Heart right ventricle (tissue), 16 donors: ENCODE measurements around the gene RDH14. TPM values are rescaled to one million over a fixed set of nuclear protein-coding genes. Genes with fewer than 3 reads are reported as not detected.

Experiments used
- ATAC-seq, 8 donors: fragments of 200-7000 bp; cut with Tn5 transposase; one replicate each; pipeline ENCODE4 v1.9.1; 2020; ENCODE audit warnings: mild to moderate bottlenecking in 8 of 8, moderate library complexity in 8 of 8, moderate number of reproducible peaks in 1 of 8
- DNase-seq, 2 donors: peaks; one replicate each; pipeline ENCODE4 v3.0.0-alpha.2; 2020
- H3K27ac ChIP-seq, 10 donors: fragments of 200-600 bp; sonication (generic) in 2 of 10; one replicate each; pipeline versions ENCODE4 v1.5.0 to v1.8.0; 2020 to 2022; ENCODE audit warnings: mild to moderate bottlenecking in 3 of 10
- H3K27me3 ChIP-seq, 7 donors: fragments of 200-600 bp; one replicate each; pipeline ENCODE4 v1.8.0; 2021 to 2022; ENCODE audit warnings: mild to moderate bottlenecking in 2 of 7
- H3K36me3 ChIP-seq, 9 donors: fragments of 200-600 bp; sonication (generic) in 1 of 9; one replicate each; pipeline versions ENCODE4 v1.5.0 to v1.8.0; 2020 to 2022; ENCODE audit warnings: mild to moderate bottlenecking in 2 of 9
- H3K4me1 ChIP-seq, 9 donors: fragments of 200-600 bp; sonication (generic) in 1 of 9; one replicate each; pipeline versions ENCODE4 v1.5.0 to v1.8.0; 2020 to 2022; ENCODE audit warnings: mild to moderate bottlenecking in 4 of 9
- H3K4me3 ChIP-seq, 10 donors: fragments of 200-600 bp; sonication (generic) in 2 of 10; one replicate each; pipeline versions ENCODE4 v1.5.0 to v1.8.0; 2020 to 2022; ENCODE audit warnings: mild to moderate bottlenecking in 7 of 10, moderate library complexity in 2 of 10
- H3K9me3 ChIP-seq, 11 donors: fragments of 200-600 bp in 10 of 11; sonication (generic) in 2 of 11; one replicate each; pipeline versions ENCODE4 v1.5.0 to v1.8.0; 2013 to 2022; ENCODE audit warnings: mild to moderate bottlenecking in 2 of 11, control low read depth in 1 of 11, moderate library complexity in 1 of 11
- WGBS, 2 donors: extraction: QIAGEN DNeasy Blood & Tissue Kit; methylation state at CpG; one replicate each; pipeline ENCODE4 v1.1.7; 2013; ENCODE audit warnings: inconsistent platforms in 1 of 2; 5-methylcytosine and 5-hydroxymethylcytosine counted together
- intact Hi-C, 10 donors: fragments of 100-400 bp; cut with DNase I; formaldehyde crosslinking; loops; one replicate each; pipeline versions ENCODE4 v1.11.1 to v1.14.2; 2022
- long read RNA-seq, 3 donors: library from polyadenylated mRNA; unstranded; transcript quantifications; one replicate each; pipeline ENCODE4 v2.0.0, GENCODE V29; 2020 to 2021
- polyA plus RNA-seq, 2 donors: library from polyadenylated mRNA; stranded (reverse); fragments of 200-250 nt; gene quantifications; one replicate each; pipeline ENCODE4 v1.2.3, GENCODE V29; 2013
- total RNA-seq, 10 donors: library from RNA; stranded (reverse); fragmentation: NEBNext Ultra II Directional in 3 of 10; extraction: Animal tissue kit (Norgen Biotek cat#: 25700) in 3 of 10; gene quantifications; one replicate each; pipeline versions ENCODE4 v1.2.1 to v1.2.4, GENCODE V29; 2021 to 2023
- TF ChIP-seq, protein P1 (sequence below), 9 donors: fragments of 200-600 bp; sonication (generic) in 2 of 9; IDR thresholded peaks; one replicate each; pipeline versions ENCODE4 v1.5.0 to v1.8.0; 2021 to 2022; ENCODE audit warnings: antibody characterized with exemption in 9 of 9, mild to moderate bottlenecking in 5 of 9, moderate library complexity in 1 of 9
- donor health status: Arrhythmogenic right ventricular cardiomyopathy.
- donor health status: ischemic (EF 13 %, LVEDD 7.1; RV severe dilation, severe dysfunction).
- donor health status: healthy with polysubstance abuse.
- donor health status: DM: no; HTN: yes; CAD: no.
- donor health status: DM: no; HTN: no; CAD: no.
- donor health status: ischemic (EF 25% LVEDD 6.9; RV normal size, moderate dysfunction).
- donor health status: ischemic (EF 25% LVEDD 5.7; RV mildly dilated, moderate dysfunction).
- donor health status: healthy.
- donor health status: DM: yes; HTN: yes; CAD: no.
- donor health status: Ischemic cardiomyopathy.
- donor health status: ischemic (EF 35%, LVEDD 5.7; RV mildly dilated, moderate dysfunction).
- donor health status: nonischemic (EF 11% LVEDD 7.7; RV severe dilation, severe dysfunction).
- donor health status: DM: yes; HTN: yes; CAD: no.
- donor health status: PGD.
- donor health status: ischemic (EF 29% LVEDD 5.4; RV normal size, mild dysfunction).
- donor health status: nonischemic (EF 23%, LVEDD 6.1; RV moderate dilation, normal function).

RDH14 gene, protein sequence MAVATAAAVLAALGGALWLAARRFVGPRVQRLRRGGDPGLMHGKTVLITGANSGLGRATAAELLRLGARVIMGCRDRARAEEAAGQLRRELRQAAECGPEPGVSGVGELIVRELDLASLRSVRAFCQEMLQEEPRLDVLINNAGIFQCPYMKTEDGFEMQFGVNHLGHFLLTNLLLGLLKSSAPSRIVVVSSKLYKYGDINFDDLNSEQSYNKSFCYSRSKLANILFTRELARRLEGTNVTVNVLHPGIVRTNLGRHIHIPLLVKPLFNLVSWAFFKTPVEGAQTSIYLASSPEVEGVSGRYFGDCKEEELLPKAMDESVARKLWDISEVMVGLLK
- total RNA-seq, result 10 to 100 TPM; 40.8 to 54.8 (median 47.5) TPM
- 10 to 100 TPM; 25.8 to 35.0 TPM for polyA plus RNA-seq
- long read RNA-seq, donor 1, transcript RDH14-201 (2 exons, 1,587 nt), result major isoform, 99 of 109 reads
- long read RNA-seq, donor 1, partial matches to known transcripts, result 0 of 109 reads
- long read RNA-seq, donor 1, other reads (novel, unspliced or antisense), result 9 of 109 reads
- long read RNA-seq, donor 2, transcript RDH14-201 (2 exons, 1,587 nt), result major isoform, 90 of 93 reads
- long read RNA-seq, donor 2, partial matches to known transcripts, result 0 of 93 reads
- long read RNA-seq, donor 2, other reads (novel, unspliced or antisense), result 2 of 93 reads
- long read RNA-seq, donor 3, transcript RDH14-201 (2 exons, 1,587 nt), result major isoform, 61 of 66 reads
- long read RNA-seq, donor 3, partial matches to known transcripts, result 0 of 66 reads
- long read RNA-seq, donor 3, other reads (novel, unspliced or antisense), result 4 of 66 reads

- peak; percentile 96 to 98 (median 98) for ATAC-seq
- DNase-seq, result peak; percentile 92 to 96
- TF ChIP-seq, protein P1, sequence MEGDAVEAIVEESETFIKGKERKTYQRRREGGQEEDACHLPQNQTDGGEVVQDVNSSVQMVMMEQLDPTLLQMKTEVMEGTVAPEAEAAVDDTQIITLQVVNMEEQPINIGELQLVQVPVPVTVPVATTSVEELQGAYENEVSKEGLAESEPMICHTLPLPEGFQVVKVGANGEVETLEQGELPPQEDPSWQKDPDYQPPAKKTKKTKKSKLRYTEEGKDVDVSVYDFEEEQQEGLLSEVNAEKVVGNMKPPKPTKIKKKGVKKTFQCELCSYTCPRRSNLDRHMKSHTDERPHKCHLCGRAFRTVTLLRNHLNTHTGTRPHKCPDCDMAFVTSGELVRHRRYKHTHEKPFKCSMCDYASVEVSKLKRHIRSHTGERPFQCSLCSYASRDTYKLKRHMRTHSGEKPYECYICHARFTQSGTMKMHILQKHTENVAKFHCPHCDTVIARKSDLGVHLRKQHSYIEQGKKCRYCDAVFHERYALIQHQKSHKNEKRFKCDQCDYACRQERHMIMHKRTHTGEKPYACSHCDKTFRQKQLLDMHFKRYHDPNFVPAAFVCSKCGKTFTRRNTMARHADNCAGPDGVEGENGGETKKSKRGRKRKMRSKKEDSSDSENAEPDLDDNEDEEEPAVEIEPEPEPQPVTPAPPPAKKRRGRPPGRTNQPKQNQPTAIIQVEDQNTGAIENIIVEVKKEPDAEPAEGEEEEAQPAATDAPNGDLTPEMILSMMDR (IDR thresholded peaks at IDR 0.05), result peak in 1 of 9 donors; percentile 17
- Histone ChIP-seq H3K36me3 (peaks cover 0 to 23% (median 5%) of the 10 kb centered on the region in 9 donors), H3K4me3 (peak within 1 kb of the TSS; percentile 52 to 93 (median 85)), H3K27ac (peak within 1 kb of the TSS; percentile 96 to 99 (median 98)), H3K4me1 (peaks cover 0 to 46% (median 41%) of the 10 kb centered on the region in 9 donors), H3K27me3 (no peaks in the 10 kb centered on the region), H3K9me3 (peaks cover 0 to 9% (median 0%) of the 10 kb centered on the region in 11 donors)
- 0% methylated on average over 69 to 81 of the region's 81 CpGs for WGBS, 2 donors
- intact Hi-C loops, result loop anchor here in 2 of 10 donors (2.0 kb wide), 1 partner anchor 39 kb away; no protein-coding TSS in a partner anchor
Observed at GRCh38 chr2:18560031-18560796, at the start of gene RDH14. RDH14 (minus strand) TSS chr2:18560653; CDS start chr2:18560572, 81 bp downstream.

GRCh38 chr2:18610090-18610489 is 49.6 kb upstream of the RDH14 start:
- H3K27me3 ChIP-seq, result no peaks in the 10 kb centered on the region
- peak in 2 of 8 donors; percentile 49 to 76 for ATAC-seq
- no peak overlapping the region for H3K27ac ChIP-seq
- no peaks in the 10 kb centered on the region for H3K9me3 ChIP-seq
- no peak for DNase-seq
- 63 to 70% methylated on average over 1 of the region's 1 CpG for WGBS, 2 donors
- H3K4me1 ChIP-seq, result peaks cover 0 to 14% (median 4%) of the 10 kb centered on the region in 9 donors
- no peak overlapping the region for H3K4me3 ChIP-seq
- intact Hi-C loops, result loop anchor here in 1 of 10 donors (5.0 kb wide), 1 partner anchor 1912 kb away; no protein-coding TSS in a partner anchor
- TF ChIP-seq, protein P1 (IDR thresholded peaks at IDR 0.05), result no peak
- no peaks in the 10 kb centered on the region for H3K36me3 ChIP-seq

DNA sequence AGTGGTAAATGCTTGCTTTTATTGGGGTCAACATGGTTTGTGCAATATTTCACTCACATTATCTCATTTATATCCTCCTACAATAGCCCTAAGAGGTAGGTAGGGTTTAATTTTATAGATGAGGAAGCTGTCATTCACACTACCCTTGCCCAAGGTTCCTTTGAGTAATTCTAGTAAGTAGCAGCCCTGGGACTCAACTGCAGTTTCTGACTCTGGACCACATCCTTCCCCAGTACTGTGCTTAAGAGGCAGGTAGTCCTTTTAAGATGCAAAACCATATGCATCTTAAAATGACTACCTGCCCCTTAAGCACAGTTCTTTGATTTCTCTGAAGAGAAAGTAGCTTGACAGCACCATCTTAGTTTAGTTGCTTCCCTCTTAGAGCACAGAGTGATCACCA is 44.7 kb upstream of the RDH14 start:
- H3K4me1 ChIP-seq, result peaks cover 0 to 12% (median 0%) of the 10 kb centered on the region in 9 donors
- intact Hi-C loops, result no loop called here
- no peaks in the 10 kb centered on the region for H3K27me3 ChIP-seq
- TF ChIP-seq, protein P1 (IDR thresholded peaks at IDR 0.05), result no peak
- DNase-seq (no peak), ATAC-seq (no peak)
- H3K27ac ChIP-seq, result no peak overlapping the region
- H3K4me3 ChIP-seq, result no peak overlapping the region
- H3K36me3 ChIP-seq, result no peaks in the 10 kb centered on the region
- H3K9me3 ChIP-seq, result no peaks in the 10 kb centered on the region

GRCh38 chr2:18604531-18604885 is 44.1 kb upstream of the RDH14 start:
- no peaks in the 10 kb centered on the region for H3K27me3 ChIP-seq
- whole genome bisulfite sequencing, 2 donors, result 71 to 76% methylated on average over 2 of the region's 2 CpGs
- H3K4me1 ChIP-seq, result peaks cover 0 to 15% (median 2%) of the 10 kb centered on the region in 9 donors
- ATAC-seq (no peak), DNase-seq (no peak)
- no peaks in the 10 kb centered on the region for H3K9me3 ChIP-seq
- TF ChIP-seq, protein P1 (IDR thresholded peaks at IDR 0.05), result no peak
- no peak overlapping the region for H3K27ac ChIP-seq
- intact Hi-C loops, result no loop called here
- H3K36me3 ChIP-seq, result no peaks in the 10 kb centered on the region
- H3K4me3 ChIP-seq, result no peak overlapping the region
